ENCODE measurements around the gene PRPF38B.
"Not testable (repeated sequence)": the region's sequence is repeated elsewhere in the genome, so short reads cannot be mapped to it uniquely, and the experiment has no call there.

Gene PRPF38B

DNA sequence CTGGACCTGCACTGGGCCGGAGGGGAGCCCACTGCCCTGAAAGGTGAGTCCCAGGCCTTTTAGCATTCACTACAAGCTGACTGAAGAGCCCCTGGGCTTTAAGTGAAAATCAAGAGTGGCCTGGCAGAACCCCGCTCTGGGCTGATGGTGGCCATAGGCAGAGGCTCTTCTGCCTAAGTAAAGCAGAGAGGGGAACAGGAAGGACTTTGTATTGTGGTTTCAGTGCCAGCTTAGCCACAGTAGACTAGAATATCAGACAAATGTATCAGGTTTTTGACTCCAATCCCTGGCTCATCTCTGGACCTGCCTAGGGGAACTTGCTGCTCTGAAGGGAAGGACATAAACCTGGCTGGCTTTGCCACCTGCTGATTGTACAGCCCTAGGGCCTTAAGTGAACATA, 21.0 kb upstream of the PRPF38B start:
- H3K27me3 ChIP-seq = no peaks in the 10 kb centered on the region
- H3K27ac ChIP-seq = no peak overlapping the region
- no peaks in the 10 kb centered on the region for H4K20me1 ChIP-seq
- H3K4me3 ChIP-seq = no peak overlapping the region
- peaks cover 23% of the 10 kb centered on the region for H3K9me3 ChIP-seq
- no peaks in the 10 kb centered on the region for H3K36me3 ChIP-seq
- no peak overlapping the region for H3K9ac ChIP-seq
- no peaks in the 10 kb centered on the region for H3K4me1 ChIP-seq
- no peak overlapping the region for H3K4me2 ChIP-seq
- no peak for TF ChIP-seq Cebpa-rat (IDR thresholded peaks at IDR 0.05)

DNA sequence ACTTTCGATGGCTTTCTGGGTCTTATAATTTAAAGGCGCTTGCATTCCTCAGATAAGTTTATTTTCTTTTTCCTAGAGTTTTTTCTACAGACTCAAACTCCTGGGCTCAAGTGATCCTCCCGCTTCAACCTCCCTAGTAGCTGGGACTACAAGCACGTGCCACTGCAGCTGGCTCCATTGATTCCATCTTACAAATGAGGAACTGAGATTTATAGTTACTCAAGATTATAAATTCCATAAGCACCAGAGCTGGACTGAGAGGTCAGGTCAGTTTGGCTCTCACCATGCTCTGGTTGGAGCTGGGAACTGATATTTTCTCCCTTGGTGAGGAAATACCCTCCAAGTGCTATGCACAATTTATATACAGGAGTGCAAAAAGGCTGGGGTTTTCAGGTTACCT, 13.4 kb upstream of the PRPF38B start:
- no peak for TF ChIP-seq Cebpa-rat (IDR thresholded peaks at IDR 0.05)
- Histone ChIP-seq H3K4me1 (0 out of 2 replicates have a peak, but pooled peaks cover 5% of the 10 kb centered on the region), H3K36me3 (no peaks in the 10 kb centered on the region), H3K4me3 (no peak overlapping the region), H3K27me3 (no peaks in the 10 kb centered on the region), H4K20me1 (no peaks in the 10 kb centered on the region), H3K9ac (no peak overlapping the region), H3K4me2 (no peak overlapping the region), H3K9me3 (peaks cover 9% of the 10 kb centered on the region), H3K27ac (no peak overlapping the region)

- H3K4me3 ChIP-seq = no peak overlapping the region
- no peaks in the 10 kb centered on the region for H4K20me1 ChIP-seq
- H3K27ac ChIP-seq = no peak overlapping the region
- peaks cover 3% of the 10 kb centered on the region; the same call in 1 of the 2 replicates for H3K9me3 ChIP-seq
- 0 out of 2 replicates have a peak, but pooled peaks cover 5% of the 10 kb centered on the region for H3K4me1 ChIP-seq
- H3K9ac ChIP-seq = no peak overlapping the region
- TF ChIP-seq Cebpa-rat (IDR thresholded peaks at IDR 0.05) = no peak
- H3K4me2 ChIP-seq = no peak overlapping the region
- H3K36me3 ChIP-seq = no peaks in the 10 kb centered on the region
- H3K27me3 ChIP-seq = no peaks in the 10 kb centered on the region
These were observed 12.4 kb upstream of the PRPF38B start for GRCh38 chr1:108679586-108680213.

DNA sequence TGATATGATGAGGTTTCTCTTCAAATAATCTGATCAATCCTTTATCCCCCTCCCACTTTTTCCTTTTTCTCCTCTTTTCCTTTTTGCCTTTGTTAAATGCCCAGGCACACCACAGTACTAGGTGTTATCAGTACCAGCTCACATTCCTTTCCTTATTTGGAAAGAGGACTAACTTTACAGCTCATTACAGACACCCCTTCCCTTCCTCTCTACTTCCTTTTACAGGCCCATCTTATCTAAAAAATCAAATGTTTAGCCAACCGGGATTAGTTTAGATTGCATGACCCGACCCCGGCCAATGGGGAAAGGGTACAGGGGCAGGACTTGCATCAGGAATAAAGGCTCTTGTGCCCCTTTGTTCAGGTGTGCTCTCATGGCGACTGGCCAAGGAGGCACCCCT, 10.4 kb upstream of the PRPF38B start:
- H3K9ac ChIP-seq, H3K27me3 ChIP-seq, H3K9me3 ChIP-seq, H3K4me1 ChIP-seq, H3K27ac ChIP-seq, H4K20me1 ChIP-seq, H3K4me2 ChIP-seq, H3K36me3 ChIP-seq, H3K4me3 ChIP-seq: not testable (repeated sequence)

DNA sequence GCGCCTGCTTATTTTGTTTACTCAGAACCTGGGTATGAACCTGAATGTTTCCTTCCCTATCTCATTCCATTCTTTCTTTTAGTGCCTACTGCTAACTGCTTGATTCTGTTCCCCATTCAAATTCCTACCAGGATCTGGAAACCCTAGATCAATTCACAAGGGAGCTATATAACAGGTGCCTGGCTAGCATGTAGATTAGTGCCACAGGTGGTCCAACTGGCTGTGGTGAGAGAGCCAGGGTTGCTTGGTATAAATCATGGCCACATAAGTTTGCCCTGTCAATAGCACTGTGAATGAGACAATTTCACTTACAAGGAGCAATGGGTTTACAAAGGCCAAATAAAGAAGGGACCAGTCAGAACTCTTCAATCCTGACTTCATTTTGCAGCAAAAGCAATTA, 6.6 kb upstream of the PRPF38B start:
- no peak overlapping the region for H3K27ac ChIP-seq

DNA sequence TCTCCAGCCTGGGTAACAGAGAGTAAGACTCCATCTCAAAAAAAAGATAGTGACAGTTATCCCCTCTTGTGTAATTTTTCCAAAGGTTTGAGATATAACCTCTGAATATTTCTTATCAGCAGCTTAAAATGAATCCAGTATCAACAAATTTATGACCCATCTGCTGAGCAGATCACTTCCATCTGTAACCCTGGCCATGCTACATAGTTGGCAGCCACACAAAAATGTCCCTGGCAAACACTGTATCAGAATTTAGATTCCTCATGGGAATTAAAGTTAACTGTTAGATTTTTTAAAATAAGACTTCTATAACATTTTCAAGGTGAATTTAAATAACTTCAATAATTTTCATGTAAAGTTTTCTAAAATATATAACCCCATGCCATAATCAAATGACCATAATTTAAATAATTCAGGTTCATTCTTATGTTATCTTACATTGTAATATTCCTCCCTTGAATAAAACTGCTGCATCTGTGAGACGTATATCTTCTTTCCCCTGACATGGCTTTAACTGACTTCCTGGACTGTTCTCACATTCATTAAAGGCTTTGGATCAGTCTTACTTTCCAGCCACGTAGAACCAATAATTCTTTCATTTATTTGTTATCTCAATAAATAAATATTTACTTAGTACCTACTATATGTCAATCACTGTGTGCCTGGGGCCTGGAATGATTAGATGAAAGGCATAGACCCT, 5.3 kb upstream of the PRPF38B start:
- no peak for TF ChIP-seq Cebpa-rat (IDR thresholded peaks at IDR 0.05)
- Histone ChIP-seq H4K20me1 (no peaks in the 10 kb centered on the region), H3K4me2 (no peak overlapping the region), H3K9ac (no peak overlapping the region), H3K27ac (no peak overlapping the region), H3K36me3 (no peaks in the 10 kb centered on the region), H3K4me3 (no peak overlapping the region), H3K9me3 (no peaks in the 10 kb centered on the region), H3K27me3 (no peaks in the 10 kb centered on the region), H3K4me1 (peaks cover 12% of the 10 kb centered on the region)

More for the DNA sequence above, 6.6 kb upstream of the PRPF38B start:
- Histone ChIP-seq H3K9ac (no peak overlapping the region), H3K9me3 (no peaks in the 10 kb centered on the region), H3K27me3 (no peaks in the 10 kb centered on the region), H3K4me1 (peaks cover 2% of the 10 kb centered on the region), H3K36me3 (no peaks in the 10 kb centered on the region), H3K4me3 (no peak overlapping the region), H4K20me1 (no peaks in the 10 kb centered on the region), H3K4me2 (no peak overlapping the region)
- TF ChIP-seq Cebpa-rat (IDR thresholded peaks at IDR 0.05) = no peak

DNA sequence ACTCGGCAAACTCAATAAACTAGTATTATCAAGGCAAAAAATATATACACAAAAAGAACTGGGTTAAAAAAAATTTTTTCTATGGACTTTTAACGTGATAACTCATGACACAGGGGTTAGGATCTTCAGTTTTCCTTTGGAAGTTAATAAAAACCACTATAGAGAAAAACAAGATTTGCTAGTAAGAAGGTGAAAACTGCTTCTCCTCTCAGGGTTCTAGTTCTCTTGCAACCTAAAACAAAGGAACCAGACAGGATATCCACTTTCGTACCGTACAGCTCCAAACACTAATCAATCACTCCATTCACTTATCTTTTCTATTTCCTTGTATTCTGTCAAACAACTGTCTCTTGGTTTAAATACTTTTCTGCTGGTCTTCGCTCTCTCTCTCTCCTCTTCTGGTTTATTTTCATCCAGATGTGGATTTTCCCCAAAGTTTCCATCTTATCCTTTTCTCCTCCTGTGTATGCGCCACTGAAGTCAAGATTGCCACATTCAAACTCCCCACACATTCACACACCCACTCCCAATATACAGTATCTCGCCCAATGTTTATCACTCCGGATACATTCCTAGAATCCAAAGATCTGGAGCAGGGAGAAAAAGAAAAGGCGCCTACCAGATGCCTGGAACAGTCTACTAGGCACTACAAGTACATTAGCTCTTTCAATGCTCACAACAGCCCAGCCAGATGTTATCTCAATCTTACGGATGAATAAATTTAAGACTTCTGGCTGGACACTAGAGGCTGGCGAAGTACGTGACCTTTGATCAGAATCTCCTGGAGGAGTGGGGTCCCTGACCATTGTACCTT, 775 bp upstream of the PRPF38B start:
- Histone ChIP-seq H3K27ac (peak overlapping the region; percentile 95), H3K27me3 (no peaks in the 10 kb centered on the region), H3K9ac (peak overlapping the region; percentile 90), H3K4me1 (peaks cover 23% of the 10 kb centered on the region), H3K4me2 (peak overlapping the region; percentile 91), H3K4me3 (peak overlapping the region; percentile 89), H4K20me1 (peaks cover 33% of the 10 kb centered on the region), H3K36me3 (peaks cover 8% of the 10 kb centered on the region; the same call in 1 of the 2 replicates), H3K9me3 (no peaks in the 10 kb centered on the region)
- no peak for TF ChIP-seq Cebpa-rat (IDR thresholded peaks at IDR 0.05)

DNA sequence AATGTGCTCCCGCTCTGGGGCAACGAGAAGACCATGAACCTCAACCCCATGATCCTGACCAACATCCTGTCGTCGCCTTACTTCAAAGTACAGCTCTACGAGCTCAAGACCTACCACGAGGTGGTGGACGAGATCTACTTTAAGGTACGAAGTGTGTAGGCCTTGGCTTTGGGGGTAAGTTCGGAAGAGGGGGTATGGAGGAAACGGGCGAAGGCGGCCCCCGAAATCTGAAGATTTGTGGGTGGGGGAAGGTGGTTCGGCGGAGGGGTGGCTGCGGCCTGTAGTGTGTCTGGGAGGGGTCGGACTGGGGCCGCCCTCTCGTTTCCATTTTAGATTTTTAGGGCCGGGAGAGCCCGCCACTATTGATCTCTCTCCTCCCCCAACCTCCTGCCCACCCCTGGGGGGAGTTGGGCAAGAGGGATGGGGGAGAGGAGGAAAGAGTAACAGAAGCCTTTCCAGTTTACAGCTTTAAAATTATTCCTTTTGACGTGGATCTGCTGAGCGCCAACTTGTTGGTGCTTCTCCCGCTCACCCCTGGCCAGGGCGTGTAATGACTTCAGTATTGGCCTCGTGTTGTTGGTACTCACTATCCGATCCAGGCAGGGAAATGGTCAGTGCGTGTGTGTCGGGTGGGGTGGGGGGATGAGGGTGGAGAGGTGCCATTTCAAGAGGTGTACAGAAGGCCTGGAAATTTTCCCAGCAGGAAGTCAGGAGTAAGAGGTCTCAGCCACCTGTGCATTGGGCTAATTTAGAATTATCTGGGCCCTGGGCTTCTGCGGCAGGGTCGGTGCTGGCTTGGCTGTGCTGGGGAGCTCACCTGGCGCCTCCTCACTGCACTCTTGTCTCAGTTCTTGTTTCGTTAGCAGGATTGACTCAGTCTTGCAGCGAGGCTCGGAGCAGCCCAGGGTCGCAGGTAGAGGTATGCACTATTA, 880 bp downstream of the PRPF38B start:
- Histone ChIP-seq H3K9me3 (no peaks in the 10 kb centered on the region), H3K4me2 (peak overlapping the region; percentile 75), H3K4me3 (peak overlapping the region; percentile 89), H3K27ac (peak overlapping the region; percentile 95), H3K36me3 (peaks cover 25% of the 10 kb centered on the region), H3K9ac (peak overlapping the region; percentile 90), H3K4me1 (peaks cover 23% of the 10 kb centered on the region), H4K20me1 (peaks cover 49% of the 10 kb centered on the region), H3K27me3 (no peaks in the 10 kb centered on the region)
- no peak for TF ChIP-seq Cebpa-rat (IDR thresholded peaks at IDR 0.05)

GRCh38 chr1:108695535-108695934, 3.4 kb downstream of the PRPF38B start:
- H3K4me2 ChIP-seq = peak overlapping the region; percentile 75
- no peak for TF ChIP-seq Cebpa-rat (IDR thresholded peaks at IDR 0.05)
- no peaks in the 10 kb centered on the region for H3K9me3 ChIP-seq
- H3K9ac ChIP-seq = peak overlapping the region; percentile 57; the same call in 1 of the 2 replicates
- H3K27ac ChIP-seq = peak overlapping the region; percentile 95
- H3K27me3 ChIP-seq = no peaks in the 10 kb centered on the region
- H3K4me3 ChIP-seq = peak overlapping the region; percentile 89
- peaks cover 50% of the 10 kb centered on the region for H3K36me3 ChIP-seq
- peaks cover 21% of the 10 kb centered on the region for H3K4me1 ChIP-seq
- H4K20me1 ChIP-seq = peaks cover 67% of the 10 kb centered on the region
